GM23248 (cell line): ENCODE measurements around the gene URM1. TPM values are rescaled to one million over a fixed set of nuclear protein-coding genes. Genes with fewer than 3 reads are reported as not detected.
A peak's percentile ranks its signal among the peaks of the same experiment; 100 is the strongest.

Experiments
- DNase-seq: peaks from one replicate; pipeline ENCODE4 v3.0.0-alpha.2; 2015
- H2AFZ ChIP-seq: fragments of 200-600 bp; sonication (generic); 2 replicates; pipeline ENCODE4 v1.6.1; 2016; ENCODE audit warnings: antibody characterized with exemption
- H3F3A ChIP-seq: fragments of 200-600 bp; sonication (generic); 2 replicates; pipeline ENCODE4 v1.6.1; 2016; ENCODE audit warnings: mild to moderate bottlenecking, antibody characterized with exemption, mixed run types; ENCODE audit not compliant: insufficient read depth
- H3K27ac ChIP-seq: fragments of 200-600 bp; sonication (generic); 2 replicates; pipeline ENCODE4 v1.5.1; 2016; ENCODE audit warnings: mild to moderate bottlenecking
- H3K27me3 ChIP-seq: fragments of 200-600 bp; sonication (generic); replicated peaks from 2 replicates; pipeline ENCODE4 v1.6.1; 2016; ENCODE audit warnings: mild to moderate bottlenecking; ENCODE audit not compliant: insufficient read depth
- H3K36me3 ChIP-seq: fragments of 200-600 bp; sonication (generic); 2 replicates; pipeline ENCODE4 v1.6.1; 2016; ENCODE audit warnings: low read depth, mild to moderate bottlenecking
- H3K4me1 ChIP-seq: fragments of 200-600 bp; sonication (generic); 2 replicates; pipeline ENCODE4 v1.6.1; 2016; ENCODE audit warnings: mild to moderate bottlenecking; ENCODE audit not compliant: insufficient read depth
- H3K4me2 ChIP-seq: fragments of 200-600 bp; sonication (generic); one replicate; pipeline ENCODE4 v1.6.1; 2016; ENCODE audit warnings: mild to moderate bottlenecking; ENCODE audit not compliant: unreplicated experiment
- H3K4me3 ChIP-seq: fragments of 200-600 bp; sonication (generic); 2 replicates; pipeline ENCODE4 v1.5.1; 2016; ENCODE audit warnings: mild to moderate bottlenecking
- H3K79me2 ChIP-seq: fragments of 200-600 bp; sonication (generic); 2 replicates; pipeline ENCODE4 v1.6.1; 2016; ENCODE audit warnings: mild to moderate bottlenecking; ENCODE audit not compliant: insufficient read depth
- H3K9ac ChIP-seq: fragments of 200-600 bp; sonication (generic); 2 replicates; pipeline ENCODE4 v1.6.1; 2016; ENCODE audit warnings: mild to moderate bottlenecking
- H3K9me2 ChIP-seq: fragments of 200-600 bp; sonication (generic); 2 replicates; pipeline ENCODE4 v1.6.1; 2016; ENCODE audit warnings: mixed run types, mild to moderate bottlenecking, moderate library complexity; ENCODE audit not compliant: insufficient read depth
- H3K9me3 ChIP-seq: fragments of 200-600 bp; sonication (generic); one replicate; pipeline ENCODE4 v1.6.1; 2017; ENCODE audit warnings: low read depth
- H4K20me1 ChIP-seq: fragments of 200-600 bp; sonication (generic); 2 replicates; pipeline ENCODE4 v1.6.0; 2016; ENCODE audit not compliant: insufficient read depth
- EZH2 ChIP-seq: fragments of 200-600 bp; sonication (generic); IDR thresholded peaks from 2 replicates; pipeline ENCODE4 v1.6.1; 2018; ENCODE audit warnings: antibody characterized with exemption, mild to moderate bottlenecking; ENCODE audit not compliant: insufficient read depth, poor library complexity, severe bottlenecking
- EZH2phosphoT487 ChIP-seq: fragments of 200-600 bp; sonication (generic); IDR thresholded peaks from 2 replicates; pipeline ENCODE4 v1.6.1; 2018; ENCODE audit warnings: antibody characterized with exemption, moderate library complexity, mild to moderate bottlenecking, low read depth; ENCODE audit not compliant: insufficient read depth
- WGBS, 2 experiments: methylation state at CpG; one replicate each; pipeline ENCODE4 v1.1.6; 2015 to 2017; ENCODE audit warnings: low lambda C conversion rate in 2 of 2, low coverage in 1 of 2; ENCODE audit errors: missing lambda C conversion rate in 2 of 2; 5-methylcytosine and 5-hydroxymethylcytosine counted together
- in situ Hi-C: fragments of 300-500 bp; cut with MboI; formaldehyde crosslinking; loops from 2 replicates; pipeline ENCODE4 v1.15.0; 2020
- polyA plus RNA-seq: library from polyadenylated mRNA; unstranded; fragments of >200 nt; fragmentation: Nextera tagmentation; extraction: Ambion mirVana; gene quantifications from 2 replicates; pipeline ENCODE4 v1.2.1, GENCODE V29; 2016
- total RNA-seq: library from RNA; depleted of rRNA; stranded (reverse); fragments of >200 nt; shearing (Covaris generic); gene quantifications from 2 replicates; pipeline ENCODE4 v1.2.3, GENCODE V29; 2014

Gene URM1
- total and polyA plus RNA-seq, 2 experiments from 2014 or later, result 59.2 to 64.4 TPM

DNA sequence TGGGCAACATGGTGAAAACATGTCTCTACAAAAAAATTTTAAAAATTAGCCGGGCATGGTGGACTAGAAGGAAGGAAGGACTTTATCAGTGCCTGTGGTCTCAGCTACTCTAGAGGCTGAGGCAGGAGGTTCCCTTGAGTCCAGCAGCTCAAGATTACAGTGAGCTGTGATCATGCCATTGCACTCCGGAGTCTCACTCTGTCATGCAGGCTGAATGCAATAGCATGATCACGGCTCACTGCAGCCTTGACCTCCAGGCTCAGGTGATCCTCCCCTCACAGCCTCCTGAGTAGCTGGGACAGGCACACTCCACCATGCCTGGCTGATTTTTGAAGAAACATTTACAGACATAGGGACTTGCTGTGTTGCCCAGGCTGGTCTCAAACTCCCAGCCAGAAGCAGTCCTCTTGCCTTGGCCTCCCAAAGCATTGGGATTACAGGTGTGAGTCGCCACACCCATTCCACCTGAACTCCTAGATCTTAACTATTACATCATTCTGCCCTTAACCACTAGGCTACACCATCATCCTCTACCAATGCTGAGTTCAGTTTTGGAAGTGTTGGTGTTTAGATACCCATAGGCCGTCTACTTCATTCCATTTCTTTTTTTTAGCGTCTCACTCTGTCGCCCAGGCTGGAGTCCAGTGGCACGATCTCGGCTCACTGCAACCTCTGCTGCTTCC is 2.0 kb upstream of the URM1 start:
- peaks cover 38% of the 10 kb centered on the region for H3K79me2 ChIP-seq
- H2AFZ ChIP-seq, result no peak overlapping the region
- in situ Hi-C loops, result no loop called here
- no peak for TF ChIP-seq EZH2phosphoT487
- TF ChIP-seq EZH2, result no peak
- no peaks in the 10 kb centered on the region for H3K27me3 ChIP-seq
- DNase-seq, result no peak
- WGBS, 2 experiments, result 79 to 82% methylated on average over 9 of the region's 9 CpGs
- H3K4me1 ChIP-seq, result peaks cover 19% of the 10 kb centered on the region
- no peak overlapping the region for H3K27ac ChIP-seq
- no peaks in the 10 kb centered on the region for H3K9me2 ChIP-seq
- H3K36me3 ChIP-seq, result no peaks in the 10 kb centered on the region
- H3K4me2 ChIP-seq, result no peak overlapping the region
- no peak overlapping the region for H3K9ac ChIP-seq
- no peaks in the 10 kb centered on the region for H3K9me3 ChIP-seq
- H3K4me3 ChIP-seq, result no peak overlapping the region
- H3F3A ChIP-seq, result peaks cover 25% of the 10 kb centered on the region
- no peaks in the 10 kb centered on the region for H4K20me1 ChIP-seq

DNA sequence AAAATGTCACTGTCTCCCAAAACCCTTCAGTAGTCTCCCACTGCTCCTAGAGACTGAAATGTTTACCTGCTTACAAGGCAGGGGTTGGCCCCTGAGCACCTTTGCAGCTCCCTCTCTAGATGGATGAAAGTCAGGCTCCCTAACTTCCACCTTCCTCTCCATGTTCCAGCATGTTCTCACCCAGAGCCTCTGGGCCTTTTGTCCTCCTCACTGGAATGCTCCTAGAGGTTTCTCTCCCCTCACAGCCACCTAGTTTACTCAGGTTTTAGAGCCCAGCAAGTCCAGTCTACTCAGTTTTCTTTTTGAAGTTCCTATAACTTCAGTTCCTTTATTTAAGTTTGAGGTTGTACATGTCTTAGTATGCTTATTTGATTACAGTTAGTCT is 815 bp upstream of the URM1 start:
- peak overlapping the region; percentile 82 for H2AFZ ChIP-seq
- in situ Hi-C loops, result no loop called here

DNA sequence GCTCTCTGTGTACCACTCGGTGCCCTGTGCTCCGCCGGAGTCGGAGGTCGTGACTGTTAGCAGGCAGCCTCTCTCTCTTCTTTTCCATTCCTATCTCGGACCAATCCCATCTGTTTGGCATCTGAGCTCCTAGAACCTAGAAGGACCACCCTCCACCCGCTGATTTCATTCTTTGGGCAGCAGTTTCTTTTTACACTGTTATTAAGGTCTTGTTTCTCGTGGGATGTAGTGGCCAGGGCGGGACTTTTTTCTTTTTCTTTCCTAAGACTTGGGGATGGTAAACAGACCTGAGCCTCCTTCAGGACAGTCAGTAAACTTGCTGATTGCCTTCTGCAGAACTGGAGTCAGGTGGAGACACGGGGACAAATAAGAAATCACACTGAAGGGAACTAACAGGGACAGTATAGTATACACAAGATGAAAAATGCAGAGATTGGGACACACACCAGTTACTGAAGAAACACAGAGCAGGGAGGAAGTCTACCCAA is 500 bp downstream of the URM1 start:
- in situ Hi-C loops, result no loop called here
- peak; percentile 56 for DNase-seq
- Histone ChIP-seq H3K36me3 (no peaks in the 10 kb centered on the region), H3F3A (peaks cover 25% of the 10 kb centered on the region), H3K4me2 (peak overlapping the region; percentile 97), H3K4me3 (peak overlapping the region; percentile 86), H3K27ac (peak overlapping the region; percentile 96), H3K4me1 (peaks cover 22% of the 10 kb centered on the region), H3K9me3 (no peaks in the 10 kb centered on the region), H3K79me2 (peaks cover 63% of the 10 kb centered on the region), H2AFZ (peak overlapping the region; percentile 89), H3K9ac (peak overlapping the region; percentile 96), H3K27me3 (no peaks in the 10 kb centered on the region), H3K9me2 (no peaks in the 10 kb centered on the region), H4K20me1 (no peaks in the 10 kb centered on the region)
- TF ChIP-seq EZH2phosphoT487 (no peak), EZH2 (no peak)
- WGBS, 2 experiments, result 0 to 2% methylated on average over 10 of the region's 10 CpGs

More for the DNA sequence above, 815 bp upstream of the URM1 start:
- Histone ChIP-seq H3K4me2 (peak overlapping the region; percentile 100), H3K4me1 (peaks cover 19% of the 10 kb centered on the region), H3K27me3 (no peaks in the 10 kb centered on the region), H3F3A (peaks cover 25% of the 10 kb centered on the region), H3K36me3 (no peaks in the 10 kb centered on the region), H3K79me2 (peaks cover 50% of the 10 kb centered on the region), H3K27ac (peak overlapping the region; percentile 96), H3K4me3 (peak overlapping the region; percentile 86), H3K9me3 (no peaks in the 10 kb centered on the region), H3K9me2 (no peaks in the 10 kb centered on the region), H4K20me1 (no peaks in the 10 kb centered on the region), H3K9ac (peak overlapping the region; percentile 96)
- no peak for DNase-seq
- TF ChIP-seq EZH2 (no peak), EZH2phosphoT487 (no peak)

DNA sequence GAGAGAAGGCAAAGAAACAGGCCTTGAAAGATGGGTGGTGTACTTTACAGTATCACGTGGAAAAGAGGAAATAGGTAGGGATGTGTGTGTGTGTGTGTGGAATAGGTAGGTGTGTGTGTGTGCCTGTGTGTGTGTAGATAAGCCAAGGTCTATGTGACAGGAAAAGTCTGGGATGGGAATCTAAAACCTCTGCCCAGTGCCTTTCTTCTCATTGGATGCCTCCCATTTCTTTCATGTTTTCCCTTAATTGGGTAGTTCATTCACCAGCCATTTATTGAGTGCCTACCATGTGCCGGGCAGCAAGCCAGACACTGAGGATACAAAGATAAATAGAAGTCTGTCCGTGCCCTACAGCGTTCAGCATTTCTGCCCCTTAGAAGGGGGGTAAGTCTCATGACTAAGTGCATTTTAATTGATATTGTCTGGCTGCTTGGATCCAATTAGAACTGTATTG is 1.0 kb downstream of the URM1 start:
- no peaks in the 10 kb centered on the region for H3K36me3 ChIP-seq
- peaks cover 22% of the 10 kb centered on the region for H3K4me1 ChIP-seq
- TF ChIP-seq EZH2phosphoT487 (no peak), EZH2 (no peak)
- H3K4me2 ChIP-seq, result peak overlapping the region; percentile 97
- H3K9me2 ChIP-seq, result no peaks in the 10 kb centered on the region
- H3K4me3 ChIP-seq, result peak overlapping the region; percentile 86
- in situ Hi-C loops, result no loop called here
- H3F3A ChIP-seq, result peaks cover 25% of the 10 kb centered on the region
- H4K20me1 ChIP-seq, result no peaks in the 10 kb centered on the region
- H3K9ac ChIP-seq, result peak overlapping the region; percentile 96
- H2AFZ ChIP-seq, result peak overlapping the region; percentile 89
- 24 to 25% methylated on average over 4 of the region's 4 CpGs for WGBS, 2 experiments
- peaks cover 68% of the 10 kb centered on the region for H3K79me2 ChIP-seq
- H3K27ac ChIP-seq, result peak overlapping the region; percentile 96
- H3K9me3 ChIP-seq, result no peaks in the 10 kb centered on the region
- peak; percentile 44 for DNase-seq
- H3K27me3 ChIP-seq, result no peaks in the 10 kb centered on the region
